ENCODE measurements around the gene TRPC4. TPM values are rescaled to one million over a fixed set of nuclear protein-coding genes. Genes with fewer than 3 reads are reported as not detected.

The TRPC4 gene
- total RNA-seq, 3 donors from 2014 or later = 0.29 to 0.98 (median 0.32) TPM

DNA sequence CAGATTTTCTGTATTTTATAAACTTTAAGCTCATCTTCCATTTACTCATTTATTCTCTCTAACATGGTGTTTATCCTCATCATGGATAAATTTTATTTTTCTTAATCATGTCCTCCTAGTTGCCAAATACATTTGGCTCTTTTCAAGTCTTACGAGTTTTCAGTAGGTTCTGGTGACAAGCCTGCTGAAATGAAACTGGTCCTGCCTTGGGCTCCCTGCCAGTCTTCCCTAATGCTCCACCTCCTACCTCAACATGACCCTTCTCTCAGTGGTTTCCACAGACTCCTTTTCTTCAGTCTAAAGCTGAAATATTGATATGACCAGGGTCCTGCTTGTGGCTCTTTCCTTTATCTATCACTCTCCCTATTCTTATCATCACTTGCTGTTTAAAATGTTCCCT lies 81.2 kb downstream of the TRPC4 start:
- intact Hi-C loops (cut with DNase I; ENCODE audit: low total_unique reads) = no loop called here
- Histone ChIP-seq H3K9me3 (no peaks in the 10 kb centered on the region), H3K36me3 (no peaks in the 10 kb centered on the region), H3K27ac (no peak overlapping the region), H3K27me3 (no peaks in the 10 kb centered on the region), H3K4me1 (no peaks in the 10 kb centered on the region), H3K4me3 (no peak overlapping the region)
- no peak for DNase-seq (ENCODE audit: low spot score in 2 of 2)
- TF ChIP-seq POLR2AphosphoS5 (IDR thresholded peaks at IDR 0.05) (no peak), POLR2A (IDR thresholded peaks at IDR 0.05) (no peak), CTCF (IDR thresholded peaks at IDR 0.05) (no peak)

GRCh38 chr13:37777676-37778075 lies 91.9 kb downstream of the TRPC4 start:
- intact Hi-C loops (cut with DNase I; ENCODE audit: low total_unique reads) = no loop called here
- H3K4me3 ChIP-seq = no peak overlapping the region
- no peaks in the 10 kb centered on the region for H3K27me3 ChIP-seq
- H3K27ac ChIP-seq = no peak overlapping the region
- TF ChIP-seq CTCF (IDR thresholded peaks at IDR 0.05) = no peak
- TF ChIP-seq POLR2AphosphoS5 (IDR thresholded peaks at IDR 0.05) = no peak
- TF ChIP-seq POLR2A (IDR thresholded peaks at IDR 0.05) = no peak
- H3K9me3 ChIP-seq = no peaks in the 10 kb centered on the region
- no peaks in the 10 kb centered on the region for H3K4me1 ChIP-seq
- no peak for DNase-seq (ENCODE audit: low spot score in 2 of 2)
- no peaks in the 10 kb centered on the region for H3K36me3 ChIP-seq

DNA sequence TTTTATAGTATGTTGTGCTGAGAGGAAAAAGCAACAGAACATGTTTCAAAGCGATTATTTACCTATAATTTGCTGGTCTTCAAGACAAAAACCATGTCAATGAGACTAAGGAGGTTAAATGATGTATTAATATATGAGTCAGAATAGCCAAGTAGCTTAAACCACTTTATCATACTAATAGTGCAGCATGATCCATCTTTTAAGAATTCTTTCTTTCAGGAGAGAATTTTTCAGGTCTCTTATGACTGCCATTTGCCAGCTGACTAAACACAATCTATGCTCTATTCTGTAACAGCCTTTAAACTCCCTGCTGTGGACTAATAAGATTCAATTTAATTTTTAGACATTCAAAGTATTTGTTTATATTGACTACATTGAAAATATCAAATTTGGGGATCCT lies 93.7 kb downstream of the TRPC4 start:
- H3K4me3 ChIP-seq = no peak overlapping the region
- H3K36me3 ChIP-seq = no peaks in the 10 kb centered on the region
- intact Hi-C loops (cut with DNase I; ENCODE audit: low total_unique reads) = no loop called here
- no peaks in the 10 kb centered on the region for H3K27me3 ChIP-seq
- no peak overlapping the region for H3K27ac ChIP-seq
- no peaks in the 10 kb centered on the region for H3K4me1 ChIP-seq
- no peaks in the 10 kb centered on the region for H3K9me3 ChIP-seq
- no peak for DNase-seq (ENCODE audit: low spot score in 2 of 2)
- TF ChIP-seq POLR2A (IDR thresholded peaks at IDR 0.05) (no peak), CTCF (IDR thresholded peaks at IDR 0.05) (no peak), POLR2AphosphoS5 (IDR thresholded peaks at IDR 0.05) (no peak)

DNA sequence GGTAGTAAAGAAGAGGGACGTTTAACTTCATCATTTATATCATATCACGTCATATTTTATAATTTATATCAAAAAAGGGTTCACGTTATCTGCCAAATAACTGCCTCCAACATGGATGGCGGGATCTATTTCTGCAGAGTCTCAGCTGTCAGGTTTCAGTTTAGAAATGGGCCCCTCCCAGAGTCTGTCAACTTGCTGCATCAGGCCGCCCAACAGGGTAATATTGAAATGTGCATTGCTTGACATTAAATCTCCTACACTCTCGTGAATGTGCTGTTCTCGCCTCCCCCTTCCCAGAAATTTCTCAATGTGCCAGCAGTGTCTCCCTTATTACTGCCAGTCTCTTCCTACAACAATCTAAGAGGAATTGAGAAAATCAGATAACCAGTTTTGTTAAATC lies 96.9 kb downstream of the TRPC4 start:
- intact Hi-C loops (cut with DNase I; ENCODE audit: low total_unique reads) = no loop called here
- no peak overlapping the region for H3K27ac ChIP-seq
- no peaks in the 10 kb centered on the region for H3K9me3 ChIP-seq
- no peaks in the 10 kb centered on the region for H3K36me3 ChIP-seq
- no peak for DNase-seq (ENCODE audit: low spot score in 2 of 2)
- H3K27me3 ChIP-seq = no peaks in the 10 kb centered on the region
- H3K4me1 ChIP-seq = no peaks in the 10 kb centered on the region
- no peak overlapping the region for H3K4me3 ChIP-seq
- no peak for TF ChIP-seq POLR2AphosphoS5 (IDR thresholded peaks at IDR 0.05)
- no peak for TF ChIP-seq CTCF (IDR thresholded peaks at IDR 0.05)
- no peak for TF ChIP-seq POLR2A (IDR thresholded peaks at IDR 0.05)

- no peaks in the 10 kb centered on the region for H3K27me3 ChIP-seq
- no peaks in the 10 kb centered on the region for H3K9me3 ChIP-seq
- no peak overlapping the region for H3K4me3 ChIP-seq
- H3K4me1 ChIP-seq = no peaks in the 10 kb centered on the region
- no peak overlapping the region for H3K27ac ChIP-seq
- intact Hi-C loops (cut with DNase I; ENCODE audit: low total_unique reads) = no loop called here
- no peaks in the 10 kb centered on the region for H3K36me3 ChIP-seq
- no peak for DNase-seq (ENCODE audit: low spot score in 2 of 2)
- TF ChIP-seq CTCF (IDR thresholded peaks at IDR 0.05) = no peak
- TF ChIP-seq POLR2A (IDR thresholded peaks at IDR 0.05) = no peak
Observed at GRCh38 chr13:37769545-37769944, 100.0 kb downstream of the TRPC4 start.
